Inferior parietal cortex (tissue), 1 donor: ENCODE results near the gene TLCD3A.

Experiments used
- DNase-seq: peaks from one replicate; pipeline ENCODE4 v3.0.0-alpha.2; 2016; ENCODE audit errors: extremely low spot score

Gene TLCD3A

DNA sequence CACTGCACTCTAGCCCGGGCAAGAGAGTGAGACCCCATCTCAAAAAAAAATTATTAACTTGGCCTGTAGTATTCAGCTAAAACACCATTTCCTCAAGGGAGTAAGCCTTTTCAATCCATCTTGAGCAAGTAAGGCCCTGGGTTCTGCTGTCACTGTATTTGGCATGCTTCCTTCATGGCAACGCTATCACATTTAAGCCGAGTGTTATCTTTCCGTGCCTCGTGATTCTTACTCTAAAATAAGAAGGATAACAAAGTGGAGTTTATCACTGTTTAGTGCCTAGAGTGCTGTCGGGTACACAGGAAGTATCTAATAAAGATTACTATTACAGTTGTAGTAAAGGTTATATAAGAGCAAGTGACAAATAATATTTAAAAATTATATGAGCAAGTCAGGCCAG is 26.5 kb upstream of the TLCD3A start:
- no peak for DNase-seq

- no peak for DNase-seq
Measured at GRCh38 chr17:708132-708531, 24.3 kb upstream of the TLCD3A start.

GRCh38 chr17:718075-718474 is 14.3 kb upstream of the TLCD3A start:
- DNase-seq, result no peak

DNA sequence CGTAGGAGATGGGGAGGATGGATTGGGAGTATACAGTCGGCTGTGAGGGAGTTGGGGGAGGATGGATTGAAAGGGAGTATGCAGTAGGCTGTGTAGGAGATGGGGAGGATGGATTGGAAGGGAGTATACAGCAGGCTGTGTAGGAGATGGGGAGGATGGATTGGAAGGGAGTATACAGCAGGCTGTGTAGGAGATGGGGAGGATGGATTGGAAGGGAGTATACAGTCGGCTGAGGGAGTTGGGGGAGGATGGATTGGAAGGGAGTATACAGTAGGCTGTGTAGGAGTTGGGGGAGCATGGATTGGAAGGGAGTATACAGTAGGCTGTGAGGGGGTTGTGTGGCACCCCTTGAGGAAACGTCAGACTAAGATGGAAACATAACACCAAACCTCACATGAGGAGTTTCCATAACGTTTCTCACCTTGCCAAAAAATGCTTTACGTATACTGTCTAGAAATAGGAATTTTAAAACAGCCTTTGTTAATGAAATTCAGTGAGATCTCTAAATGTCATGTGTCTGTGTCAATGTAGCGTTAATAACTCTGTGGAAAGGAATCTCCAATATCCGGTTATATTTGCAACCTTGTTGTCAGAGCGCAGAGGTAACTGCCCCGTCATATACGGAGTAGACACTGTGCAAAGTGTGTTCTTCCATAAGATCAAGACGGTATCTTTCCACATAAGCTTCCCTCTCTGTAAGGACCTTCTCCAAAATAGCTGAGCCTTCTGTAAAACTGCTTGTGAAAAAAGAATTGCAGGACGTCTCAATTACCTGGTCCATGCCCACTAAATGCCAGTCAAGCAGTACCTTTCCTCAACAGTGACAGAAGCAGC is 11.5 kb upstream of the TLCD3A start:
- DNase-seq, result no peak

GRCh38 chr17:721540-721937 is 10.9 kb upstream of the TLCD3A start:
- DNase-seq, result no peak

GRCh38 chr17:725084-725483 is 7.3 kb upstream of the TLCD3A start:
- no peak for DNase-seq

DNA sequence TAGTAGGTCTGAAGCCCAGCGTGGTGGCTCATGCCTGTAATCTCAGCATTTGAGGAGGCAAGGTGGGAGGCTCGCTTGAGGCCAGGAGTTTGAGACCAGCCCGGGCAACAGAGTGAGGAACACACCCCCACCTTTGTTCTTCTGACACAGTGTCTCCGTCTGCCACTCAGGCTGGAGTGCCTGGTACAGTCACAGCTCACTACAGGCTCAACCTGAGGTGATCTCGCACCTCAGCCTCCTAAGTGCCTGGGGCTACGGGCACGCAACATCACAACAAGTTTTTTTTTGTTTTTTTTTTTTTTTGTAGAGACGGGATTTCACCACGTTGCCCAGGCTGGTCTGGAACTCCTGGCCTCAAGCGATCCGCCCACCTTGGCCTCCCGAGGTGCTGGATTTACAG is 6.7 kb upstream of the TLCD3A start:
- DNase-seq, result no peak

GRCh38 chr17:726271-726919 is 6.0 kb upstream of the TLCD3A start:
- DNase-seq, result no peak

GRCh38 chr17:728911-729310 is 3.5 kb upstream of the TLCD3A start:
- no peak for DNase-seq

- no peak for DNase-seq
Measured at GRCh38 chr17:731644-732066, 741 bp upstream of the TLCD3A start.

DNA sequence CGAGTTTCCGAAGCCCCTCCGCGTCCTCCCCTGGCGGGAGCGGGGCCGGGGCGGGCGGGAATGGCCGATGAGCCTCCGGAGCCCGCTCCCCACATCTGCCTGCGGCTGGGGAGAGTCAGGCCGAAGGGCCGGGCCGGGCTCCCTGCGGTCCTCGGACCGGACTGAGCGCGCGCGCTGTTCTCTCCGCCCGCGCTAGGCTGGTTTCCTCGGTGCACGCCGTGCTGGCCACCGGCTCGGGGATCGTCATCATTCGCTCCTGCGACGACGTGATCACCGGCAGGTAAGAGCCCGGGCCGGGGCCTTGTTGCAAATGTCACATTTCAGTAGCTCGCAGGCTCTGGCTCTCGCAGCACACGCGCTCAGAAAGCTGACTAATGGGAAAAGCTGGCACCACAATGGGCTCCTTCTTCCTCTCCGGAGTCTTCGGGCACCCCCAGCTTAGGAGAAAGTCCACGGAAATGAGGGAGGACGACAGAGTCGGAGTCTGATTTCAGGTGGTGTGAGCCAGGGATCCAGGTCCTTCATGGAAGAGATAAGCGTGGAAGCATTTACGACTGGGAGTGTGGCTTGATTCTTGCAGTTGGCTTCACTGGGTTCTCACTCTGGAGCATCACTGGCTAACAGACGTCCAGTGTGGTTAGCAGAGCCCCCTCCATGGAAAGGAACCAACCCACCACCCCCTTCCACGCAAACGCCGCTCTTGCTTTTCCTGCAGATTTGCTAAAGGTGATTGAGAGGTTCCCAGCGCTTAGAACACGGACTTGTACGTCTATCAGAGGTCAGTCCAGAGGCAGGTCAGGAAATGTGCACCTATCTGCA is 715 bp downstream of the TLCD3A start:
- no peak for DNase-seq

GRCh38 chr17:733743-734142 is 1.3 kb downstream of the TLCD3A start:
- no peak for DNase-seq

DNA sequence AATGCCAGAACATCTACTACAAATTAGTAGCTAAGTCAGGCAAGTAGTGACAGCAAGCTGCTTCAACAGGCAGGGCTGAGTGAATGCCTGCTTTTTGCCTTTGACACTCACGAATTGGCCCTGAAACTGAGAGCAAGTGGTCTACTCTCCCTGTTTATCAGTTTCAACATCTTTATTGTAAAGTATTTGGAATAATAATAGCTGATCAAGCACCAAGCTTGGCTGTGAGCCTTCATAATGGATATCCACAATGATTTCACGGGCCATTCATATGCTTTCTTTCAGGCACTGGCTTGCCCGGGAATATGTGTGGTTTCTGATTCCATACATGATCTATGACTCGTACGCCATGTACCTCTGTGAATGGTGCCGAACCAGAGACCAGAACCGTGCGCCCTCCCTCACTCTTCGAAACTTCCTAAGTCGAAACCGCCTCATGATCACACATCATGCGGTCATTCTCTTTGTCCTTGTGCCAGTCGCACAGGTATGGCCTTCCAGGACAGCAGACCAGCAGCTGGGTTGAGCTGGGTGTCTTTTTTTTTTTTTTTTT is 5.2 kb downstream of the TLCD3A start:
- no peak for DNase-seq

DNA sequence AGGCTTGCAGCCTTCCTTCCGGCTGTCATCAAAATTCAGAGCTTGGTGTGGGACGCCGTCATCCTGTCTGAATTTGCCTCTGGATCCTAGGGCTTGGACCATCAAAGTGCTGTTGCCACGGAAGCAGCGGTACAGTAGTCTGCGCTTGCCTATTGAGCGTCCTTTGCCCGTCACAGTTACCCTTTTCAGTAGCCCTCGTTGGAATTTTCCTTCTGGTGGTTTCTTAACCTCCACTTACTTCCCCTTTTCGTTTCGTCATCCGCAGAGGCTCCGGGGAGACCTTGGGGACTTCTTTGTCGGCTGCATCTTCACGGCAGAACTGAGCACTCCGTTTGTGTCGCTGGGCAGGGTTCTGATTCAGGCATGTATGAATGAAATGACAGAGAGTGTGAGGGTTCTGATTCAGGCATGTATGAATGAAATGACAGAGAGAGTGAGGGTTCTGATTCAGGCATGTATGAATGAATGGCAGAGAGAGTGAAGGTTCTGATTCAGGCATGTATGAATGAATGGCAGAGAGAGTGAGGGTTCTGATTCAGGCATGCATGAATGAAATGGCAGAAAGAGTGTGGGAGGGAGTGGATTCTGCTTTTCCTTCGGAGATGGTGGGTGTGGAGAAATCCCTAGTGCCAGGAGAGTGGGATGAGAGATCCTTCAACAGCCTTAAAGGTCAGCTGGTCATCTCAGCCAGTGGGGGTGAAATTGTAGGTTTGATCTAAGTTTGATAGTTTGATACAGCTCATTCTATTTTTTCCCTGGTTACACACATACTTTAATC is 8.0 kb downstream of the TLCD3A start:
- no peak for DNase-seq

DNA sequence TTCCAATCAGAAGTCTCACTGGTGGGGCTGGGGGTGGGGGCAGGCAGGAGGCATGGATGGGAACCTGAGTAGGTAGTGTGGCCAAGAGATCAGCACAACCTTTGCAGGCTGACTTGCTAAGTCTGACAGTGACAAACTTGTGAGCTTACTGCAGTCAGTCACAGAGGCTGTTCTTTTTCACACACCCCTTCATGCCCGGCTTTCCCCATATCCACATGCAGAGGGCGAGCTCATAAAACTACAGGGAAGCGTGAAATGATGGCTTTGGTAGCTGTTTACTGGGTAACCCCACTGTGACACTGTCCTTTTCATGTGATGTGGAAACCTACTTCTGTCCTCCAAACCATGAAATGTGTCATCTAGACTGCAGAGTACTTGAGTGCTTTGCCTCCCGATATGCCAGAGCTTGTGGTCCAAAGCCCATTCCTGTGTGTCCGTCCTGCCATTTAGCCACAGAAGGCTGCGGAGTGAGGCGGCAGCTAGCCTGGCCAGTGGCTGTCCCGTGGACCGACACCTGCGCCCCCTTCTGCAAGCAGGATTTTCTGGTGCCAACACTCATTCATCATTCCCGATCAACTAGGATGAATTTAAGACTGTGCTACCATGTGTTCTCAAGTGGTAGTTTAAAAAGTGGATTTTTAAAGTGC is 9.9 kb downstream of the TLCD3A start:
- no peak for DNase-seq

GRCh38 chr17:743139-743538 is 10.7 kb downstream of the TLCD3A start:
- DNase-seq, result no peak

- DNase-seq, result no peak
Measured at GRCh38 chr17:744937-745336, 12.5 kb downstream of the TLCD3A start.

DNA sequence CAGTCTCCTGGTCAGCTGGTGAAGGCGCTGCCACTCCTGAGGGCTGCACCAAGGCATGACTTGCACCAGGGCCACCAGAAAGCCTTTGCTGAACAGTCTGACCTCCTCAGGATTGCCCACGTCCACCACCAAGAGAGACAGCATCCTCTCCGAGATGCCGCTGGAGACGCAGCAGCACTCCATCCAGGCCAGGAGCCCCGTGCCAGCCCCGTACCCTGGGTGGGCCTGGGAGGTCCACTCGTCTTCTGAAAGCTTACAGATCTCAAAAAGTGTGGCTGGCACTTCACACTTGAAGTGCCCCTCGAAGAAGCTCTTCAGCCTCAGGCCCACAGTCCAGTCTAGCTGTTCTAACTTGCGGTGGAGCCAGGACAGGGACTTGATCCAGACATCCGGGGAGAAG is 13.0 kb downstream of the TLCD3A start:
- DNase-seq, result no peak

GRCh38 chr17:746181-746580 is 13.8 kb downstream of the TLCD3A start:
- no peak for DNase-seq

DNA sequence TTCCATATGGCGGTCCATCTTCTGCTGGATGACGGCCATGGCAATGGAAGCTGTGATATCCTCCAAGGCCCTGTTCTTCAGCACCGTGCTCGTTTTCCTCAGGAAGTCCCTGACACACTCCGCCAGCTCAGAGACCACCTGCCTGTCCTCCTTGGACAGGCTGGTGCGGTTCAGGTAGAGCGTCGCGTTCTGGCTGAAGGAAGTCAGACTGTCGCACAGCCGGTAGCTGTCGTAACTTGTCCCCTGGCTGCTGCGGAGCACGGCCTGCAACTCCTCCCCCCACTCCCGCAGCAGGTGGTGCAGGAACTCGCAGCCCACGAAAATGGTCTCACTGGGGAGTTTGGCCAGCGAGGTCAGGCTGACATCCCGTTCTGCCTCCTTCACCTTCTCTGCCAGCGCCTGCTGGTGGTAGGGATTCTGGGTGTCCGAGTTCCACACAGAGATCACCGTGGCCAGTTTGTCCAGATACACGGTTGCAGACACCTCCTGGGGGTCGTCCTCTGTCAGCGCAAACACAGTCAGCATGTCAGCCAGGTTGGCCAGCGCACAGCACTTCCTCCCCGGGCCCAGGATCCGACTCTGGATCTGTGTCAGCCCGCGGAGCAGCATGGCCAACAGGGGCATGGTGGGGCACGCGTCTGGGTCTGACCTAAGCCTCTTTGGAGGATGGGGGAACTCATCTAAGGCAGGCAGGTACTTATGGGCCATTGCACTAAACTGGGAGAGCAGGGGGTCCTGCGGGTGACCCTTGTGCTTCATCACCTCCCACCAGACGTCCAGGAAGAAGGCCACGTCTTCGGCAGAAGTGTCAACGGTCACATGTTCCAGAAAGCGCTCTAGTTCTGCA is 14.6 kb downstream of the TLCD3A start:
- no peak for DNase-seq
